Stimulated activated CD4-positive, alpha-beta T cell treated with anti-CD3 and anti-CD28 coated beads, Interleukin-1b, Interleukin-23, amount 100 ng/mL, for 1 hour (primary cell): ENCODE results near the gene ADCK1.
"Not testable (repeated sequence)": the region's sequence is repeated elsewhere in the genome, so short reads cannot be mapped to it uniquely, and the experiment has no call there.

ENCODE experiments used
- DNase-seq, 2 donors: peaks; one replicate each; pipeline ENCODE4 v3.0.0-alpha.2; 2020; ENCODE audit warnings: low read depth in 2 of 2

Gene ADCK1

GRCh38 chr14:77902811-77903210, 102.9 kb downstream of the ADCK1 start:
- no peak for DNase-seq

- no peak for DNase-seq
These were observed 103.3 kb downstream of the ADCK1 start for GRCh38 chr14:77903221-77903620.

- DNase-seq, result no peak
These were observed 104.2 kb downstream of the ADCK1 start for GRCh38 chr14:77903937-77904617.

DNA sequence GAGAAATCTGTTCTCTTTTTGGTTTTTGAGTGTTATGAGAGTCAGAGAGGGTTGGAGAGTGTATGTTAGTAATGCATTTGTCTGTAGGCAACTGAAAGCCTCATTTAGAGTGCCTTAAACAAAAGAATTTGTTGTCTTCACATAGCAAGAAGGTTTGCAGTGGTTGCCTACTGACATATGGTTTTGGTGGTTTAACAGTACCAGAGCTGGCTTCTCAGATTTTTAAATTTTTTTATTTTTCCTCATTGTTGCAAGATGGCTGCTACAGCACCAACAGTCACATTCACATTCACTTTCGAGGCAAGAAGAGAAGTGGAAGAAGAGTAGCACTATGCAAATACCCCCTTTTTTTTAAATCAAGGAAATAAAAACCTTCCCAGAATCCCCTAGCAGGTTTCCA, 106.5 kb downstream of the ADCK1 start:
- no peak for DNase-seq

- no peak for DNase-seq
These were observed 108.9 kb downstream of the ADCK1 start for GRCh38 chr14:77908847-77909246.

DNA sequence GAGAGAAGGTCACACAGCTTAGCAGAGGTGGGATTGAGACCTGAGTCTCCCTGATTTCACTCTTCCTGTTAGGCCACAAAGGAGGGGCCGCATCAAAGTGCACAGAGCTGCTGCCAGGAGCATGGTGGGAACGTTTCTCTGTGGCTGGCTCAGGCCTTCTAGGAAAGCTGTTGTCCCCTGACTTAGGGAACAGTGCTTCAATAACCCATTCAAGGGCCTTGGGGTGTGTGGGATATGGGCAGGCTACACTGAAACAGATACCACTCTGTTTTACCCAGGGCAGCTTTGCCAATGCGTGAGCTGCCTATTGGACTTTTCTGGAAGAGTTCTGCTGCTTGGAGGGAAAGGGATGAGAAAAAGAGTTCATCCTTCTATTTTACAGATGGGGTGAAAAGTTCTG, 110.0 kb downstream of the ADCK1 start:
- no peak for DNase-seq

- no peak for DNase-seq
These were observed 110.6 kb downstream of the ADCK1 start for GRCh38 chr14:77910506-77910905.

- no peak for DNase-seq
These were observed 111.4 kb downstream of the ADCK1 start for GRCh38 chr14:77911356-77911755.

GRCh38 chr14:77912754-77913556, 113.0 kb downstream of the ADCK1 start:
- no peak for DNase-seq

DNA sequence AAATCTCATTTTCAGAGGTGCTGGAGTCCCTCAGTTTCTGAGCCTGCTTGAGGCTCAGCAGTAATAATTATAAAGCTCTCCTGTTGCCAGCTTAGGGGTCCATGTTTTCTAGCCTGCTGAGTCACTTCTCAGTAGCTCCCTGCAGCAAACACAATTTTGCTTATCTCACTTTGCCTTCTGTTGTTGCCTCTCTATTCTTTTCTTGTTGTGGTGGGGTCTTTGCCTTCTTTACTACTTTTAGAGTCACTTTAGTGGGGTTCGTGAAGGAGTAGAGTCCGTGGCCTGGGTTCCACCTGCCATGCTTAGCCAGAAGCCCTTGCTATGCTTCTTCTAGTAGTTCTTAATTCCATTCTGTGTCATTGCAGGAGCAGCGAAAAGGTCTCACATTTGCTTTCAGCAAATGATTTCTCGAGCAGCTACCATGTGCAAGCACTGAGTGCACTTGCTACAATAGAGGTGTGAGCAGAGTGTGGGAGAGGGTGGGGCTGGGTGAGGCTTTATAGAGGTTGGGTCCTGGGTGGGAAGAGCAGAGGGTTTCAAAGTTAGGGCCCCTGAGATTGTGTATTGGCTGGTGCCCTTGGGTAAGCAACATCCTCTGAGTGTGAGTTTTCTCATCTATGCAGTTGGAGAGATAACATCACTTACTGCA, 114.3 kb downstream of the ADCK1 start:
- no peak for DNase-seq

DNA sequence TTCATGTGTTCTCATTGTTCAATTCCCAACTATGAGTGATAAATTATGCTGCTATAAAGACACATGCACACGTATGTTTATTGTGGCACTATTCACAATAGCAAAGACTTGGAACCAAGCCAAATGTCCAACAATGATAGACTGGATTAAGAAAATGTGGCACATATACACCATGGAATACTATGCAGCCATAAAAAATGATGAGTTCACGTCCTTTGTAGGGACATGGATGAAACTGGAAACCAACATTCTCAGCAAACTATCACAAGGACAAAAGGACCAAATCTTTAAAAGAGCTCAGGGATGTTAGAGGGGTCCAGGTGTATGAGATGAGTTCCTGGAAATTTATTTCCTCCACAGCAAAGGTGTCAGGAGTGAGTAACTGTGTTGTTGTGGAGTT, 115.5 kb downstream of the ADCK1 start:
- not testable (repeated sequence) for DNase-seq

DNA sequence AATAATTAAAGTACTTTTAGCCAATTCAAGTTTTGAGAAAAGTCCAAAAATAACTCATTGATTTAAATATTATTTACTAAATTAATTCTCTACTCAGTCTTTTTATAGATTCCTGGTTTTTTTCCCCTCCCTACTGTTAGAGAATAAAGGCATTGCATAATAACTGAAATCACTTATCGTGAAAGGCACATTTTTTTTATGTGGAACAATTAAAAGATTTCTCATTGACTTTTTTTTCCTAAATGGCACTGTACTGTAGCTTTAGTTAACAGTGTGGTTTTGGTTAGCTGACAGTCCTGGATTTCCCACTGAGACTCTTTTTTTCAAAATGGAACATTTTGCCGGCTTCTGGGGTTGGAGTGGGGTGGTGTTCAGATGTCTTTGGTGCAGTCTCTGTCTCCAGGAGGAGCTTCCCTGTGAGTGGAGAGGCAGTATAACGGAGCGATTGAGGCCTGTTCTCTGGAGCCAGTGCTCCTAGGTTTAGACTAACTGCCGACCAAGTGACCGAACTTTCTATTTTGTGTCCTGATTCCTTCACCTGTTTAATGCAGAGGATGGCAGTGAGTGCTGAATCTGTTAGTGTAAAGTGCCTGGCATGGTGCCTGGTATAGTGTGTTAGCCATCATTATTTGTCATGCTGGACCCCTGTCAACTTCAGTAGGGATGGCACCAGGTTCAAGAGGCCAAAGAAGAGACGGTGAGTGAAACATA, 117.7 kb downstream of the ADCK1 start:
- DNase-seq, result no peak

GRCh38 chr14:77918448-77918847, 118.5 kb downstream of the ADCK1 start:
- no peak for DNase-seq

- DNase-seq, result no peak
These were observed 120.4 kb downstream of the ADCK1 start for GRCh38 chr14:77920312-77920711.

DNA sequence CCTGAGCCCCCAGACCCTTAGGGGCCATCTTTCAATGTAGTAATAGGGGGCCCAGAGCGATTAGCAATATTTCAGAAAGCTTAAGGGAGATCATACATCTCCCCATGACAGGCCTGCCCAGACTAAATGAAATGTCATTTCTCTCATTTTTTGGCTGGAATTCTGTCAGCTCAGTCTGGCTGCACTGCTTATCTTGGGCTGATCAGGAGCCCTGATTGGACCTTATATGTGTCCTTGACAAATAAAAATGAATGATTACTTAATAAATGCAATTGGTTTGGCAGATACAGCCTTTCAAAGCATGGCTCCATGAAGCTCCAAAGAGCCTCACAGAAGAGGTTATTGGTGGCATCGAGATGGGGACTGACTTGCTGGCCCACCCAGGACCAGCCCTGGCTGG, 121.9 kb downstream of the ADCK1 start:
- DNase-seq, result no peak

- DNase-seq, result no peak
These were observed 123.4 kb downstream of the ADCK1 start for GRCh38 chr14:77923131-77923936.

DNA sequence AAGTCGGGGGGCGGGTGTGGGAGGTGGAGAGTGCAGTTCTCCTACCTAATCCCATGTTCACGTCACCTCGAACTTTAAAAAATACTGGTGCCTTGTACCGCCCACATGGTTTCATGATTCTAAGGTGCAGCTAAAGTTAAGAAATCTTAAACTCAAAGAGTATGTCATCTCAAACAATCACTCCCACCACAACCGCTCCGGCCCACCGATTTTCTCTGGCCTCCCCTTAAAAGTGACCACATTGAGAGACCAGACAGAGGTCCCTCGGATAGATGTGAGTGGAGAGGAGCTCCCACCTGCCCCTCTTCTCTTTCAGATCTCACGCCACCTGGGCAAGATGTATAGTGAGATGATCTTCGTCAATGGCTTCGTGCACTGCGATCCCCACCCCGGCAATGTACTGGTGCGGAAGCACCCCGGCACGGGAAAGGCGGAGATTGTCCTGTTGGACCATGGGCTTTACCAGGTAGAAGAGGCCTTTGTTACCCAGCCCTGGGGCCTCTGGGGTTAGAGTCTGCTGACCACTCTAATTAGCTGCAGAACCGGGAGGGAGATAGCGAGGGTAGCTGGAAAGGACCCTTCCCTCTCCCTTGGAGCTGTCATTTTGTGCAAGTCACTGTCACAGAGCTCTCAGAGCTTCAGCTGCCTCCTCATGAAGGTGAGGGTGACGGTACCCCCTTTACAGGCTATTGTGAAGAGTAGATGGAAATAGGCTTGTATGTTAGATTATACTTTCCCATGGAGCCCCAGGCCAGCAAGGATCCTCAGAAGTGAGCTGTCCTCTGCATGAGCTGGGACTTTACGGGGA, 124.4 kb downstream of the ADCK1 start:
- DNase-seq, result no peak

- no peak for DNase-seq
These were observed 127.0 kb downstream of the ADCK1 start for GRCh38 chr14:77926942-77927341.

DNA sequence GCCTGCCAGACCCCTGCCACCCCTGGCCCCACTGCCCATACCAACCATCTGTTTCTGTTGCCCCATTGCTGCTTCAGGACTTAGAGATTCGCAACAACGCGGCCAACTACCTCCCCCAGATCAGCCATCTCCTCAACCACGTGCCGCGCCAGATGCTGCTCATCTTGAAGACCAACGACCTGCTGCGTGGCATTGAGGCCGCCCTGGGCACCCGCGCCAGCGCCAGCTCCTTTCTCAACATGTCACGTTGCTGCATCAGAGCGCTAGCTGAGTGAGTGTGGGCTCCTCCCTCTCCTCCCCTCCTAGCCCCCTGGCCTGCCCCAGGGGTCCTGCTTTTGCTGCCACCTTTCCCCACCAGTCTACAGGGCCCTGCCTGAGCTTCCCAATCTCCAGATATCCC, 131.5 kb downstream of the ADCK1 start:
- DNase-seq, result no peak

GRCh38 chr14:77936138-77936639, 136.3 kb downstream of the ADCK1 start:
- no peak for DNase-seq
